Parathyroid adenoma (tissue), 2 donors: ENCODE measurements around the gene SRBD1.

Source experiments
- H2AFZ ChIP-seq: fragments of 300-600 bp; sonication (generic); one replicate; pipeline ENCODE4 v1.7.0; 2017; ENCODE audit warnings: antibody characterized with exemption, mild to moderate bottlenecking
- H3K27ac ChIP-seq: fragments of 300-600 bp; sonication (generic); one replicate; pipeline ENCODE4 v1.7.0; 2017
- H3K27me3 ChIP-seq: fragments of 300-600 bp; sonication (generic); one replicate; pipeline ENCODE4 v1.7.0; 2017; ENCODE audit warnings: low read length; ENCODE audit not compliant: control insufficient read depth, insufficient read depth
- H3K36me3 ChIP-seq: fragments of 300-600 bp; sonication (generic); one replicate; pipeline ENCODE4 v1.7.0; 2017; ENCODE audit warnings: low read length; ENCODE audit not compliant: control insufficient read depth, insufficient read depth
- H3K4me1 ChIP-seq: fragments of 300-600 bp; sonication (generic); one replicate; pipeline ENCODE4 v1.7.0; 2017; ENCODE audit warnings: control low read depth
- H3K4me2 ChIP-seq: fragments of 300-600 bp; sonication (generic); one replicate; pipeline ENCODE4 v1.7.0; 2017; ENCODE audit warnings: low read length
- H3K4me3 ChIP-seq: fragments of 300-600 bp; sonication (generic); one replicate; pipeline ENCODE4 v1.7.0; 2017; ENCODE audit warnings: low read depth, low read length
- H3K79me2 ChIP-seq: fragments of 300-600 bp; sonication (generic); one replicate; pipeline ENCODE4 v1.7.0; 2017; ENCODE audit warnings: control low read depth
- H3K9ac ChIP-seq: fragments of 300-600 bp; sonication (generic); one replicate; pipeline ENCODE4 v1.7.0; 2017; ENCODE audit warnings: mild to moderate bottlenecking
- H3K9me3 ChIP-seq: fragments of 300-600 bp; sonication (generic); one replicate; pipeline ENCODE4 v1.7.0; 2017; ENCODE audit warnings: low read length; ENCODE audit not compliant: control insufficient read depth
- TF ChIP-seq, protein P1 (sequence below): fragments of 300-600 bp; sonication (generic); IDR thresholded peaks from one replicate; pipeline ENCODE4 v1.7.0; 2017; ENCODE audit warnings: antibody characterized with exemption, mild to moderate bottlenecking
- donor health status: primary hyperparathyroidism.

The SRBD1 gene

DNA sequence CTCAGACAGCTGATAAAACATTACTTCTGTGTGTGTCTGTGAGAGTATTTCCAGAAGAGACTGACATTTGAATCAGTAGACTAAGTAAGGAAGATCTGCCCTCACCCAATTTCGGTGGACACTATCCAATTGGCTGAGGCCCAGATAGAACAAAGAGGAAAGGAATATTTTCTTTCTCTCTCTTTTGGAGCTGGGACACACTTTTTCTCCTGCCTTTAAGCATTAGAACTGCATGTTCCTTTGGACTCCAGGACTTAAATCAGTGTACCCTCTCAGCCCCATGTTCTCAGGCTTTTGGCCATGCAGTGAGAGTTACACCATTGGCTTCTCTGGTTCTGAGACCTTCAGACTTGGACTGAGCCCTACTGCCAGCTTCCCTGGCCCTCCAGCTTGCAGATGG lies 3.3 kb upstream of the SRBD1 start:
- no peak overlapping the region for H3K4me2 ChIP-seq
- H3K4me3 ChIP-seq: no peak overlapping the region
- no peak overlapping the region for H3K27ac ChIP-seq
- peak overlapping the region; percentile 36 for H2AFZ ChIP-seq
- no peaks in the 10 kb centered on the region for H3K27me3 ChIP-seq
- H3K79me2 ChIP-seq: peaks cover 9% of the 10 kb centered on the region
- H3K4me1 ChIP-seq: peaks cover 9% of the 10 kb centered on the region
- H3K36me3 ChIP-seq: no peaks in the 10 kb centered on the region
- H3K9ac ChIP-seq: no peak overlapping the region
- H3K9me3 ChIP-seq: no peaks in the 10 kb centered on the region
- TF ChIP-seq, protein P1, sequence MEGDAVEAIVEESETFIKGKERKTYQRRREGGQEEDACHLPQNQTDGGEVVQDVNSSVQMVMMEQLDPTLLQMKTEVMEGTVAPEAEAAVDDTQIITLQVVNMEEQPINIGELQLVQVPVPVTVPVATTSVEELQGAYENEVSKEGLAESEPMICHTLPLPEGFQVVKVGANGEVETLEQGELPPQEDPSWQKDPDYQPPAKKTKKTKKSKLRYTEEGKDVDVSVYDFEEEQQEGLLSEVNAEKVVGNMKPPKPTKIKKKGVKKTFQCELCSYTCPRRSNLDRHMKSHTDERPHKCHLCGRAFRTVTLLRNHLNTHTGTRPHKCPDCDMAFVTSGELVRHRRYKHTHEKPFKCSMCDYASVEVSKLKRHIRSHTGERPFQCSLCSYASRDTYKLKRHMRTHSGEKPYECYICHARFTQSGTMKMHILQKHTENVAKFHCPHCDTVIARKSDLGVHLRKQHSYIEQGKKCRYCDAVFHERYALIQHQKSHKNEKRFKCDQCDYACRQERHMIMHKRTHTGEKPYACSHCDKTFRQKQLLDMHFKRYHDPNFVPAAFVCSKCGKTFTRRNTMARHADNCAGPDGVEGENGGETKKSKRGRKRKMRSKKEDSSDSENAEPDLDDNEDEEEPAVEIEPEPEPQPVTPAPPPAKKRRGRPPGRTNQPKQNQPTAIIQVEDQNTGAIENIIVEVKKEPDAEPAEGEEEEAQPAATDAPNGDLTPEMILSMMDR: no peak

GRCh38 chr2:45612731-45613130 lies 1.7 kb upstream of the SRBD1 start:
- Histone ChIP-seq H3K9ac (no peak overlapping the region), H2AFZ (no peak overlapping the region), H3K4me1 (peaks cover 9% of the 10 kb centered on the region), H3K27ac (peak overlapping the region; percentile 86), H3K9me3 (no peaks in the 10 kb centered on the region), H3K27me3 (no peaks in the 10 kb centered on the region), H3K4me2 (no peak overlapping the region), H3K79me2 (peaks cover 24% of the 10 kb centered on the region), H3K36me3 (no peaks in the 10 kb centered on the region), H3K4me3 (no peak overlapping the region)
- TF ChIP-seq, protein P1: no peak

GRCh38 chr2:45612285-45612684 lies 1.2 kb upstream of the SRBD1 start:
- H3K36me3 ChIP-seq: no peaks in the 10 kb centered on the region
- no peak overlapping the region for H3K4me2 ChIP-seq
- no peak overlapping the region for H3K4me3 ChIP-seq
- H3K27me3 ChIP-seq: no peaks in the 10 kb centered on the region
- no peak overlapping the region for H3K9ac ChIP-seq
- H3K9me3 ChIP-seq: no peaks in the 10 kb centered on the region
- H2AFZ ChIP-seq: peak overlapping the region; percentile 79
- H3K27ac ChIP-seq: peak overlapping the region; percentile 86
- peaks cover 24% of the 10 kb centered on the region for H3K79me2 ChIP-seq
- TF ChIP-seq, protein P1: no peak
- H3K4me1 ChIP-seq: peaks cover 9% of the 10 kb centered on the region

DNA sequence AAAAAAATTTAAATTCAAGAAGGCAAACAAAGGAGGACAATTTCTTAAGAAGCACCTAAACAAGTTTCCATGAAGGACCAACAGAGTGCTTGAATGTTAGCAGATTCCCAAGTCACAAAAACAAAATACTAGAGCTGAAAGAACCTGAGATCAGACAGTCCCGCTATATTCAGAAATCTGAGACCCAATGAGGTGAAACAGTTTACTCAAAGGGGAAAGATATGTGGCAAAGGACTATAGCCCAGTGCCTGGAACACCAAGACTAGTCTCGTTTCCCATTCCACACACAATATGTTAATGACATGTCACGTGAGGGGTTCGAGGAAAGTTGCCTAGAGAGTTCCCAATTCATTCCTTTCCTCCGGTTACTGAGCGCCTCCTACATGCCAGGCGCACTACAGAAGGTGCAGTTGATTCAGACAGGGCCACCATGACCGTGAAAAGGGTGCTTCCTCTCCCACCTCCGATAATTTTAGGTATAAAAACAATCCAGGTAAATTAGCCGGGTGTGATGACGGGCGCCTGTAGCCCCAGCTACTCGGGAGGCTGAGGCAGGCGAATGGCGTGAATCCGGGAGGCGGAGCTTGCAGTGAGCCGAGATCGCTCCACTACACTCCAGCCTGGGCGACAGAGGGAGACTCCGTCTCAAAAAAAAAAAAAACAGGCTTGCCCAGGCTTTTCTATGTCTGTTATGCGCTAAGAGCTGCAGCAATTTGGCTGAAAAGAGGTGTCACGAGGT lies 617 bp downstream of the SRBD1 start:
- H3K9me3 ChIP-seq: no peaks in the 10 kb centered on the region
- no peaks in the 10 kb centered on the region for H3K27me3 ChIP-seq
- peak overlapping the region; percentile 48 for H3K4me2 ChIP-seq
- peaks cover 24% of the 10 kb centered on the region for H3K79me2 ChIP-seq
- TF ChIP-seq, protein P1: peak; percentile 33
- peak overlapping the region; percentile 86 for H3K27ac ChIP-seq
- H3K4me1 ChIP-seq: peaks cover 9% of the 10 kb centered on the region
- peak overlapping the region; percentile 79 for H2AFZ ChIP-seq
- peak overlapping the region; percentile 51 for H3K9ac ChIP-seq
- peak overlapping the region; percentile 80 for H3K4me3 ChIP-seq
- no peaks in the 10 kb centered on the region for H3K36me3 ChIP-seq

- H3K27ac ChIP-seq: no peak overlapping the region
- TF ChIP-seq, protein P1: peak; percentile 29
- no peak overlapping the region for H2AFZ ChIP-seq
- no peak overlapping the region for H3K9ac ChIP-seq
- H3K4me3 ChIP-seq: no peak overlapping the region
- H3K4me1 ChIP-seq: peaks cover 9% of the 10 kb centered on the region
- H3K36me3 ChIP-seq: no peaks in the 10 kb centered on the region
- H3K79me2 ChIP-seq: peaks cover 24% of the 10 kb centered on the region
- H3K4me2 ChIP-seq: no peak overlapping the region
- H3K27me3 ChIP-seq: no peaks in the 10 kb centered on the region
- H3K9me3 ChIP-seq: no peaks in the 10 kb centered on the region
Observed at GRCh38 chr2:45607701-45608100, 3.4 kb downstream of the SRBD1 start.
